Endodermal cell (in vitro differentiated cells): ENCODE results near the gene TOM1L2. TPM values are rescaled to one million over a fixed set of nuclear protein-coding genes. Genes with fewer than 3 reads are reported as not detected.

ENCODE experiments used
- DNase-seq: peaks from one replicate; pipeline ENCODE4 v3.0.0-alpha.2; 2017
- H3K27ac ChIP-seq: 2 replicates; pipeline ENCODE4 v1.5.1; 2013; ENCODE audit warnings: mild to moderate bottlenecking, low read depth, low read length, moderate library complexity
- H3K27me3 ChIP-seq: 2 replicates; pipeline ENCODE4 v1.6.1; 2013; ENCODE audit warnings: mild to moderate bottlenecking, low read length, moderate library complexity; ENCODE audit not compliant: insufficient read depth, control insufficient read depth, poor library complexity, severe bottlenecking
- H3K36me3 ChIP-seq: 2 replicates; pipeline ENCODE4 v1.7.0; 2013; ENCODE audit warnings: mild to moderate bottlenecking, low read length, moderate library complexity; ENCODE audit not compliant: control insufficient read depth, insufficient read depth
- H3K4me1 ChIP-seq: one replicate; pipeline ENCODE4 v1.7.0; 2013; ENCODE audit warnings: low read length; ENCODE audit not compliant: control insufficient read depth, insufficient read depth
- H3K4me3 ChIP-seq: 2 replicates; pipeline ENCODE4 v1.5.1; 2013; ENCODE audit warnings: mild to moderate bottlenecking, low read length, moderate library complexity
- H3K9ac ChIP-seq: 2 replicates; pipeline ENCODE4 v1.6.1; 2013; ENCODE audit warnings: mild to moderate bottlenecking, low read length, moderate library complexity; ENCODE audit not compliant: poor library complexity, severe bottlenecking; ENCODE audit errors: extremely low read depth
- H3K9me3 ChIP-seq: 2 replicates; pipeline ENCODE4 v1.6.1; 2013; ENCODE audit warnings: mild to moderate bottlenecking, low read length, moderate library complexity; ENCODE audit not compliant: control insufficient read depth
- H3K27ac Mint-ChIP-seq: 2 replicates; pipeline ENCODE4 v1.8.0; 2020; ENCODE audit warnings: mixed read lengths
- H3K27me3 Mint-ChIP-seq: 2 replicates; pipeline ENCODE4 v1.8.0; 2021; ENCODE audit warnings: mild to moderate bottlenecking, mixed read lengths; ENCODE audit not compliant: insufficient read depth
- H3K36me3 Mint-ChIP-seq: 2 replicates; pipeline ENCODE4 v1.8.0; 2020; ENCODE audit warnings: low read depth, mixed read lengths
- H3K4me1 Mint-ChIP-seq: 2 replicates; pipeline ENCODE4 v1.8.0; 2020; ENCODE audit warnings: mixed read lengths
- H3K4me3 Mint-ChIP-seq: 2 replicates; pipeline ENCODE4 v1.8.0; 2020; ENCODE audit warnings: mild to moderate bottlenecking, moderate library complexity, mixed read lengths
- H3K9me3 Mint-ChIP-seq: 2 replicates; pipeline ENCODE4 v1.8.0; 2020; ENCODE audit warnings: mild to moderate bottlenecking, mixed read lengths
- WGBS, 2 experiments: methylation state at CpG; one replicate each; pipeline versions ENCODE4 v1.1.5 to v1.1.7; 2013; ENCODE audit warnings: missing lambda C conversion rate in 2 of 2, mixed read lengths in 1 of 2; ENCODE audit not compliant: insufficient coverage in 1 of 2, insufficient read length in 1 of 2; 5-methylcytosine and 5-hydroxymethylcytosine counted together
- total RNA-seq, 2 donors: library from RNA; stranded (reverse); fragmentation: NEBNext Ultra II Directional in 1 of 2; extraction: Animal tissue kit (Norgen Biotek cat#: 25700) in 1 of 2; gene quantifications; 2 replicates in 1 of 2; 3 replicates in 1 of 2; pipeline ENCODE4 v1.2.1, GENCODE V29; 2021
- TF ChIP-seq, protein P1 (sequence below): fragments of 200-600 bp; sonication (generic); conservative IDR thresholded peaks from 2 replicates; pipeline ENCODE4 v1.5.0; 2021; ENCODE audit warnings: antibody characterized with exemption, mild to moderate bottlenecking

The TOM1L2 gene
- total RNA-seq, 2 donors from 2014 or later = 10.2 to 11.5 TPM

DNA sequence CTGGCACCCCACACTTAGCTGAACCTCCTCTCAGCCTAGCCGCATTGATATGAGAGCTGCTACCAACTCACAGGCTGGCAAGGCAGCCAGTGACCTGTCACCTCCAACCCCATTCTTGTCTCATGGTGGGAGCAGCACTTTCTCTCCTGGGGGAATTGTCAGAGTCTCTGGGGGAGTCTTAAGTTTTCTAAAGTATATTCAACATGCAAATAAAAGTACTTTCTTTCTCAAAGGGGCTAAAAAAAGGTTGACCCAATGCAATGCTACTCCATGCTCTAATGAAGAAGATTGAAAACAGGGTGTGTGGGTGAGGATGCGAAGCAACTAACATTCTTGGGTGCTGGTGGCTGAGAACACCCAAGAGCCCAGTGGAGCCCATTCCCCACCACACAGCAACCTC lies 82.3 kb downstream of the TOM1L2 start:
- Histone ChIP-seq H3K9me3 (no peaks in the 10 kb centered on the region), H3K4me3 (no peak overlapping the region), H3K27me3 (no peaks in the 10 kb centered on the region), H3K4me1 (peaks cover 4% of the 10 kb centered on the region), H3K36me3 (peaks cover 12% of the 10 kb centered on the region), H3K9ac (no peak overlapping the region), H3K27ac (no peak overlapping the region)
- TF ChIP-seq, protein P1, sequence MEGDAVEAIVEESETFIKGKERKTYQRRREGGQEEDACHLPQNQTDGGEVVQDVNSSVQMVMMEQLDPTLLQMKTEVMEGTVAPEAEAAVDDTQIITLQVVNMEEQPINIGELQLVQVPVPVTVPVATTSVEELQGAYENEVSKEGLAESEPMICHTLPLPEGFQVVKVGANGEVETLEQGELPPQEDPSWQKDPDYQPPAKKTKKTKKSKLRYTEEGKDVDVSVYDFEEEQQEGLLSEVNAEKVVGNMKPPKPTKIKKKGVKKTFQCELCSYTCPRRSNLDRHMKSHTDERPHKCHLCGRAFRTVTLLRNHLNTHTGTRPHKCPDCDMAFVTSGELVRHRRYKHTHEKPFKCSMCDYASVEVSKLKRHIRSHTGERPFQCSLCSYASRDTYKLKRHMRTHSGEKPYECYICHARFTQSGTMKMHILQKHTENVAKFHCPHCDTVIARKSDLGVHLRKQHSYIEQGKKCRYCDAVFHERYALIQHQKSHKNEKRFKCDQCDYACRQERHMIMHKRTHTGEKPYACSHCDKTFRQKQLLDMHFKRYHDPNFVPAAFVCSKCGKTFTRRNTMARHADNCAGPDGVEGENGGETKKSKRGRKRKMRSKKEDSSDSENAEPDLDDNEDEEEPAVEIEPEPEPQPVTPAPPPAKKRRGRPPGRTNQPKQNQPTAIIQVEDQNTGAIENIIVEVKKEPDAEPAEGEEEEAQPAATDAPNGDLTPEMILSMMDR = no peak
- Mint-ChIP-seq H3K4me1 (peaks cover 22% of the 10 kb centered on the region), H3K27ac (no peak overlapping the region), H3K9me3 (no peaks in the 10 kb centered on the region), H3K27me3 (no peaks in the 10 kb centered on the region), H3K4me3 (no peak overlapping the region), H3K36me3 (peaks cover 10% of the 10 kb centered on the region)
- DNase-seq = no peak
- 94% methylated on average over 2 of the region's 2 CpGs; no CpG with 5 or more reads in 1 of the 2 experiments for WGBS, 2 experiments

DNA sequence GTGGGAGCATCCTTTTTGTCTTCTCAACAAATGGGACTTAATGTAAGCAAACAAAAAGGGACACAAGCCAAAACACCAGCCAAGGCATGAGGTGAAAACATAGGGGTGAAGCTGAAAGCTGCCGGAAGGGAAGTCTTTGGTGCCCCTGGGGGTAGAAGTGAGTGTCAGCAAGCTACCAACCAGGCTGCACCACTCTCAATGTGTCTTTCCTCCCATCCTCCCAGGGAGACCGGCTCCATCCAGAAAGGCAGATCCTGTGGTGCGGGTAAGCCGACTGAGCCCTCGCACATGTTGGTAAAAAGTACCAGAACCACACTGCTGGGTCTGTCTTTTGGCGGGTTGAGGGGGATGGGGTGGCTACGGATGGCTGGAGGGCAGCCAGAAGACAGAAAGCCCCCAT lies 83.4 kb downstream of the TOM1L2 start:
- Mint-ChIP-seq H3K27me3 (no peaks in the 10 kb centered on the region), H3K9me3 (no peaks in the 10 kb centered on the region), H3K4me3 (no peak overlapping the region), H3K36me3 (peaks cover 10% of the 10 kb centered on the region), H3K27ac (no peak overlapping the region), H3K4me1 (peaks cover 31% of the 10 kb centered on the region)
- TF ChIP-seq, protein P1 = peak; percentile 68
- no peak overlapping the region for H3K9ac ChIP-seq
- no peaks in the 10 kb centered on the region for H3K27me3 ChIP-seq
- no peaks in the 10 kb centered on the region for H3K9me3 ChIP-seq
- peaks cover 10% of the 10 kb centered on the region for H3K36me3 ChIP-seq
- H3K27ac ChIP-seq = no peak overlapping the region
- WGBS, 2 experiments = 68 to 78% methylated on average over 5 to 7 of the region's 7 CpGs
- H3K4me3 ChIP-seq = no peak overlapping the region
- peak; percentile 84 for DNase-seq
- peaks cover 4% of the 10 kb centered on the region for H3K4me1 ChIP-seq

DNA sequence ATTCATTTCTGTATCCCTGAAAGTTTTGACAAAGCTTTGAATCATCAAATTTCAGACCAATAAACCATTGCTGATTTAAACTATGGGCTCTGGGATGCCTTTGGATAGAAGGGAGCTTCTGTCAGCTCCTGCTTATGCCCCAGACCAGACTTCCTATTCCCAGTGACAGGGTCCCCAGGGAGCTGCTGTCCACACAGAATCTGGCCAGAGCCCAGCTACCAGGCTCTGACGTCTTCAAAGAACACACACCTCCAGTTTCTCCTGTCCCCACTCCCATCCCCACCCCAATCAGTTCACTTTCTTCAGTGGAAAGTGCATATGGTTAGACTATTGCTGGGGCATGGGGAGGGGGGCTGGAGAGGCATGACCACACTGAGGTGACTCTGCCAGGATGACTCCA lies 83.8 kb downstream of the TOM1L2 start:
- Mint-ChIP-seq H3K4me3 (no peak overlapping the region), H3K4me1 (peaks cover 31% of the 10 kb centered on the region), H3K36me3 (peaks cover 8% of the 10 kb centered on the region), H3K9me3 (no peaks in the 10 kb centered on the region), H3K27ac (no peak overlapping the region), H3K27me3 (no peaks in the 10 kb centered on the region)
- H3K9me3 ChIP-seq = no peaks in the 10 kb centered on the region
- no peak overlapping the region for H3K9ac ChIP-seq
- TF ChIP-seq, protein P1 = no peak
- H3K27me3 ChIP-seq = no peaks in the 10 kb centered on the region
- H3K36me3 ChIP-seq = peaks cover 6% of the 10 kb centered on the region
- no peak overlapping the region for H3K27ac ChIP-seq
- peaks cover 4% of the 10 kb centered on the region for H3K4me1 ChIP-seq
- H3K4me3 ChIP-seq = no peak overlapping the region
- no peak for DNase-seq
- WGBS, 2 experiments = 100% methylated on average over 1 of the region's 1 CpG; no CpG with 5 or more reads in 1 of the 2 experiments
